ENCODE results near the gene FOXJ3. TPM values are rescaled to one million over a fixed set of nuclear protein-coding genes. Genes with fewer than 3 reads are reported as not detected.
A peak's percentile ranks its signal among the peaks of the same experiment; 100 is the strongest.

FOXJ3 gene
- total and polyA plus RNA-seq, 2 experiments from 2014 or later, result 16.3 to 23.6 TPM

GRCh38 chr1:42282024-42282579 is 52.9 kb downstream of the FOXJ3 start:
- no peaks in the 10 kb centered on the region for H3K36me3 ChIP-seq (ENCODE audit: low read depth)
- no peak overlapping the region for H2AFZ ChIP-seq
- DNase-seq, result peak; percentile 85
- peaks cover 32% of the 10 kb centered on the region for H3K4me1 ChIP-seq (ENCODE audit: insufficient read depth)
- peaks cover 85% of the 10 kb centered on the region for H3K79me2 ChIP-seq (ENCODE audit: insufficient read depth)
- no peaks in the 10 kb centered on the region for H3K27me3 ChIP-seq (replicated peaks; ENCODE audit: insufficient read depth)
- WGBS, 2 experiments (ENCODE audit: low coverage in 1 of 2, low lambda C conversion rate in 2 of 2, missing lambda C conversion rate in 2 of 2), result 43% methylated on average over 2 of the region's 2 CpGs
- no peak for TF ChIP-seq EZH2 (IDR thresholded peaks at IDR 0.05; ENCODE audit: insufficient read depth, poor library complexity, severe bottlenecking)
- TF ChIP-seq EZH2phosphoT487 (IDR thresholded peaks at IDR 0.05; ENCODE audit: insufficient read depth, low read depth), result 0 out of 2 replicates have a peak, but pooled peaks have one; percentile 52
- H3K4me3 ChIP-seq, result no peak overlapping the region
- H3K4me2 ChIP-seq (ENCODE audit: unreplicated experiment), result peak overlapping the region; percentile 33
- peaks cover 28% of the 10 kb centered on the region for H3F3A ChIP-seq (ENCODE audit: insufficient read depth)
- H3K9ac ChIP-seq, result no peak overlapping the region
- peak overlapping the region; percentile 54 for H3K27ac ChIP-seq
- in situ Hi-C loops (cut with MboI), result no loop called here
- H3K9me2 ChIP-seq (ENCODE audit: insufficient read depth), result no peaks in the 10 kb centered on the region
- no peaks in the 10 kb centered on the region for H3K9me3 ChIP-seq (ENCODE audit: low read depth)
- peaks cover 22% of the 10 kb centered on the region; the same call in 1 of the 2 replicates for H4K20me1 ChIP-seq (ENCODE audit: insufficient read depth)

- Histone ChIP-seq H3K36me3 (ENCODE audit: low read depth) (no peaks in the 10 kb centered on the region), H3K4me2 (ENCODE audit: unreplicated experiment) (no peak overlapping the region), H3K4me3 (no peak overlapping the region), H3K79me2 (ENCODE audit: insufficient read depth) (peaks cover 85% of the 10 kb centered on the region), H4K20me1 (ENCODE audit: insufficient read depth) (peaks cover 22% of the 10 kb centered on the region; the same call in 1 of the 2 replicates), H3K4me1 (ENCODE audit: insufficient read depth) (peaks cover 32% of the 10 kb centered on the region), H3K27ac (no peak overlapping the region), H3K9ac (no peak overlapping the region), H3K9me2 (ENCODE audit: insufficient read depth) (no peaks in the 10 kb centered on the region), H3K9me3 (ENCODE audit: low read depth) (no peaks in the 10 kb centered on the region), H2AFZ (no peak overlapping the region), H3K27me3 (replicated peaks; ENCODE audit: insufficient read depth) (no peaks in the 10 kb centered on the region), H3F3A (ENCODE audit: insufficient read depth) (peaks cover 28% of the 10 kb centered on the region)
- in situ Hi-C loops (cut with MboI), result no loop called here
- DNase-seq, result no peak
- TF ChIP-seq EZH2phosphoT487 (IDR thresholded peaks at IDR 0.05; ENCODE audit: insufficient read depth, low read depth), result no peak
- no peak for TF ChIP-seq EZH2 (IDR thresholded peaks at IDR 0.05; ENCODE audit: insufficient read depth, poor library complexity, severe bottlenecking)
- WGBS, 2 experiments (ENCODE audit: low coverage in 1 of 2, low lambda C conversion rate in 2 of 2, missing lambda C conversion rate in 2 of 2), result 100% methylated on average over 1 of the region's 1 CpG
Observed at GRCh38 chr1:42280821-42281220, 54.2 kb downstream of the FOXJ3 start.

GRCh38 chr1:42279055-42279454 is 56.0 kb downstream of the FOXJ3 start:
- no peak for DNase-seq
- Histone ChIP-seq H3K9ac (no peak overlapping the region), H3K4me3 (no peak overlapping the region), H3K4me2 (ENCODE audit: unreplicated experiment) (no peak overlapping the region), H3K27ac (no peak overlapping the region), H3F3A (ENCODE audit: insufficient read depth) (peaks cover 28% of the 10 kb centered on the region), H3K9me3 (ENCODE audit: low read depth) (no peaks in the 10 kb centered on the region), H2AFZ (no peak overlapping the region), H3K79me2 (ENCODE audit: insufficient read depth) (peaks cover 86% of the 10 kb centered on the region), H3K36me3 (ENCODE audit: low read depth) (no peaks in the 10 kb centered on the region), H3K4me1 (ENCODE audit: insufficient read depth) (peaks cover 32% of the 10 kb centered on the region), H3K27me3 (replicated peaks; ENCODE audit: insufficient read depth) (no peaks in the 10 kb centered on the region), H4K20me1 (ENCODE audit: insufficient read depth) (peaks cover 18% of the 10 kb centered on the region; the same call in 1 of the 2 replicates), H3K9me2 (ENCODE audit: insufficient read depth) (no peaks in the 10 kb centered on the region)
- no peak for TF ChIP-seq EZH2phosphoT487 (IDR thresholded peaks at IDR 0.05; ENCODE audit: insufficient read depth, low read depth)
- no peak for TF ChIP-seq EZH2 (IDR thresholded peaks at IDR 0.05; ENCODE audit: insufficient read depth, poor library complexity, severe bottlenecking)
- in situ Hi-C loops (cut with MboI), result no loop called here
- 95 to 97% methylated on average over 2 of the region's 2 CpGs for WGBS, 2 experiments (ENCODE audit: low coverage in 1 of 2, low lambda C conversion rate in 2 of 2, missing lambda C conversion rate in 2 of 2)

GRCh38 chr1:42272920-42273319 is 62.1 kb downstream of the FOXJ3 start:
- Histone ChIP-seq H3K9me2 (ENCODE audit: insufficient read depth) (no peaks in the 10 kb centered on the region), H4K20me1 (ENCODE audit: insufficient read depth) (peaks cover 5% of the 10 kb centered on the region; the same call in 1 of the 2 replicates), H3K36me3 (ENCODE audit: low read depth) (no peaks in the 10 kb centered on the region), H2AFZ (no peak overlapping the region), H3K27ac (no peak overlapping the region), H3K27me3 (replicated peaks; ENCODE audit: insufficient read depth) (no peaks in the 10 kb centered on the region), H3K9me3 (ENCODE audit: low read depth) (no peaks in the 10 kb centered on the region), H3F3A (ENCODE audit: insufficient read depth) (no peaks in the 10 kb centered on the region), H3K9ac (no peak overlapping the region), H3K4me3 (no peak overlapping the region), H3K4me1 (ENCODE audit: insufficient read depth) (no peaks in the 10 kb centered on the region), H3K79me2 (ENCODE audit: insufficient read depth) (peaks cover 92% of the 10 kb centered on the region), H3K4me2 (ENCODE audit: unreplicated experiment) (no peak overlapping the region)
- in situ Hi-C loops (cut with MboI), result no loop called here
- DNase-seq, result no peak
- WGBS, 2 experiments (ENCODE audit: low coverage in 1 of 2, low lambda C conversion rate in 2 of 2, missing lambda C conversion rate in 2 of 2), result 97 to 100% methylated on average over 1 of the region's 1 CpG
- no peak for TF ChIP-seq EZH2 (IDR thresholded peaks at IDR 0.05; ENCODE audit: insufficient read depth, poor library complexity, severe bottlenecking)
- no peak for TF ChIP-seq EZH2phosphoT487 (IDR thresholded peaks at IDR 0.05; ENCODE audit: insufficient read depth, low read depth)

All from GM23248 (cell line).